Lung (tissue), 12 donors: ENCODE data around the gene SLC1A7. TPM values are rescaled to one million over a fixed set of nuclear protein-coding genes. Genes with fewer than 3 reads are reported as not detected.

Experiments
- ATAC-seq: fragments of 200-7000 bp; cut with Tn5 transposase; one replicate; pipeline ENCODE4 v1.9.1; 2020; ENCODE audit warnings: moderate number of reproducible peaks; ENCODE audit not compliant: insufficient read depth, low FRiP score
- DNase-seq, 3 donors: peaks; one replicate each; pipeline ENCODE4 v3.0.0-alpha.2; 2013 to 2017
- H3K27ac ChIP-seq, 2 donors: one replicate each; pipeline ENCODE4 v1.5.1; 2013; ENCODE audit warnings: mild to moderate bottlenecking in 2 of 2, moderate library complexity in 2 of 2, control low read depth in 1 of 2, inconsistent platforms in 1 of 2, low read depth in 1 of 2, low read length in 1 of 2
- H3K27me3 ChIP-seq, 3 donors: one replicate each; pipeline ENCODE4 v1.5.1; 2013; ENCODE audit warnings: low read length in 2 of 3; ENCODE audit not compliant: control insufficient read depth in 3 of 3, insufficient read depth in 3 of 3
- H3K36me3 ChIP-seq, 4 donors: one replicate each; pipeline ENCODE4 v1.5.1; 2013; ENCODE audit warnings: low read length in 4 of 4, mild to moderate bottlenecking in 1 of 4, moderate library complexity in 1 of 4; ENCODE audit not compliant: control insufficient read depth in 4 of 4, insufficient read depth in 4 of 4
- H3K4me1 ChIP-seq, 5 donors: one replicate each; pipeline ENCODE4 v1.5.1; 2013; ENCODE audit warnings: low read length in 5 of 5, mild to moderate bottlenecking in 2 of 5, moderate library complexity in 1 of 5; ENCODE audit not compliant: control insufficient read depth in 5 of 5, insufficient read depth in 5 of 5
- H3K4me3 ChIP-seq: one replicate; pipeline ENCODE4 v1.5.1; 2013; ENCODE audit warnings: mild to moderate bottlenecking, control low read depth, moderate library complexity
- H3K9ac ChIP-seq, 2 donors: one replicate each; pipeline ENCODE4 v1.5.1; 2013; ENCODE audit warnings: low read length in 2 of 2, control low read depth in 1 of 2; ENCODE audit not compliant: insufficient read depth in 1 of 2
- H3K9me3 ChIP-seq, 4 donors: one replicate each; pipeline ENCODE4 v1.5.1; 2013; ENCODE audit warnings: low read length in 3 of 4, mild to moderate bottlenecking in 1 of 4, moderate library complexity in 1 of 4; ENCODE audit not compliant: control insufficient read depth in 4 of 4, insufficient read depth in 3 of 4
- CTCF ChIP-seq: IDR thresholded peaks from 2 replicates; pipeline ENCODE4 v1.5.1; 2012; ENCODE audit warnings: mild to moderate bottlenecking; ENCODE audit errors: control extremely low read depth, extremely low read depth
- WGBS, 2 donors: extraction: QIAGEN DNeasy Blood & Tissue Kit; methylation state at CpG; one replicate each; pipeline ENCODE4 v1.1.7; 2013; 5-methylcytosine and 5-hydroxymethylcytosine counted together
- polyA plus RNA-seq, 2 donors: library from polyadenylated mRNA; stranded (reverse); fragments of 200-250 nt; gene quantifications; one replicate each; pipeline ENCODE4 v1.2.1, GENCODE V29; 2013
- total RNA-seq, 2 donors: library from RNA; depleted of rRNA in 1 of 2; stranded (reverse); fragments of >200 nt in 1 of 2; gene quantifications; one replicate each; pipeline ENCODE4 v1.2.1, GENCODE V29; 2014 to 2021
- donor health status: control.
- donor health status: control.
- donor health status: Bipolar disorder and iron deficiency.
- donor health status: healthy.
- donor health status: DM: yes; HTN: yes; CAD: no.

SLC1A7 gene
- total and polyA plus RNA-seq, 4 donors: 0.14 to 0.81 (median 0.38) TPM

DNA sequence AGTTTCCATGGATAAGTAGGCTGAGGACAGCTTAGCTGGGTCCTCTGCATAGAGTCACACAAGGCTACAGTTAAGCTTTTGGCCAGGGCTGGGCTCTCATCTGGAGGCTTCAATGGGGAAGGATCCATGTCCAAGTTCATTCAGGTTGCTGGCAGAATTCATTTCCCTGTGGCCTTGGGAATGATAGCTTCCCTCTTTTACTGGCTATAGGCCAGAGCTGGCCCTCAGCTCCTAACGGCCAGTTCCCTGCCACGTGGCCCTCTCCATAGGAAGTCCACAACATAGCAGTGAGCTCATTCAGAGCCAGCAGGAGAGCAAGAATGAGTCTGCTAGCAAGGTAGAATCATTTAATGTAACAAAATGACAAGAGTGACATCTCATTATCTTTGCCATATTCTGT, 95.5 kb downstream of the SLC1A7 start:
- 45 to 53% methylated on average over 2 of the region's 2 CpGs for WGBS, 2 donors
- ATAC-seq (no peak), DNase-seq (peak in 2 of 3 donors; percentile 35 to 40)

DNA sequence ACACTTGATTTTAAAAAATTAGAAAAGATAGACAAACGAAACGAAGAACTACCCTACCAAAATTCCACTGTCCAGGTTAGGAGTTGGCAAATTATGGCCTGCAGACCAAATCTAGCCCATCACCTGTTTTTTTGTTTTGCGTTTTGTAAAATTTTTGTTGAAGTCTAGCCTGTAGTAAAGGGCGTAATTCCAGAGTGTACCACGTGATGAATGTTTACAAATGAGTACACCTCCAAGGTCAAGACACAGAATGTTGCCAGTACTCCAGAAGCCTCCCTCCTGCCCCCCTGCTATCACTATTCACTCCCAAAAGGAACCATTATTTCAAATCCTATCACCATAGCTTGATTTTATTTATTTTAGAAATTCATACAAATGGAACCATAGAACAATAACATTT, 97.5 kb downstream of the SLC1A7 start:
- 87 to 92% methylated on average over 5 of the region's 5 CpGs for WGBS, 2 donors
- ATAC-seq (no peak), DNase-seq (no peak)
- no peak for TF ChIP-seq CTCF
- H3K9me3 ChIP-seq: no peaks in the 10 kb centered on the region
- peaks cover 4 to 19% (median 13%) of the 10 kb centered on the region in 4 donors for H3K36me3 ChIP-seq
- H3K27me3 ChIP-seq: no peaks in the 10 kb centered on the region
- H3K4me1 ChIP-seq: peaks cover 0 to 14% (median 2%) of the 10 kb centered on the region in 5 donors
- H3K4me3 ChIP-seq: no peak overlapping the region
- no peak overlapping the region for H3K9ac ChIP-seq
- no peak overlapping the region for H3K27ac ChIP-seq

More for the DNA sequence above, 95.5 kb downstream of the SLC1A7 start:
- peaks cover 7 to 14% (median 9%) of the 10 kb centered on the region in 4 donors for H3K36me3 ChIP-seq
- no peak overlapping the region for H3K9ac ChIP-seq
- no peaks in the 10 kb centered on the region for H3K9me3 ChIP-seq
- no peak for TF ChIP-seq CTCF
- no peaks in the 10 kb centered on the region for H3K27me3 ChIP-seq
- no peak overlapping the region for H3K27ac ChIP-seq
- H3K4me3 ChIP-seq: no peak overlapping the region
- H3K4me1 ChIP-seq: peaks cover 0 to 17% (median 7%) of the 10 kb centered on the region in 5 donors

- DNase-seq (no peak), ATAC-seq (no peak)
- Histone ChIP-seq H3K27ac (no peak overlapping the region), H3K9ac (no peak overlapping the region), H3K27me3 (no peaks in the 10 kb centered on the region), H3K4me1 (peaks cover 0 to 8% (median 2%) of the 10 kb centered on the region in 5 donors), H3K9me3 (no peaks in the 10 kb centered on the region), H3K4me3 (no peak overlapping the region), H3K36me3 (peaks cover 17 to 23% (median 19%) of the 10 kb centered on the region in 4 donors)
- no peak for TF ChIP-seq CTCF
Observed at GRCh38 chr1:53043271-53043670, 99.2 kb downstream of the SLC1A7 start.

DNA sequence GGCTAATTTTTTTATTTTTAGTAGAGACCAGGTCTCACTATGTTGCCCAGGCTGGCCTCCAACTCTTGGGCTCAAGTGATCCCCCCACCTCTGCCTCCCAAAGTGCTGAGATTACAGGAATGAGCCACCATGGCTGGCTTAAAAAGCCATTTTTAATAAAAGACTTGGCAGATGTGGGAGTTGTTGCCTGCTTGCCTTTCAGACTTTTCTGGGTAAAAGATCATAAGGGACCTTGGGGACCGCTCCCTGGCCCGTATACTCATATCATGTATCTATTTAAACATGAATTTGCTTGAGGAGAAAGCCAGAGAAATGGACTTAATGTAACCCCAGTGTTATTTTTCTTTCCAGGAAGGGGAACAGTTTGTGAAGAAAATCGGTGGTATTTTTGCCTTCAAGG, 103.9 kb downstream of the SLC1A7 start:
- Histone ChIP-seq H3K9me3 (no peaks in the 10 kb centered on the region), H3K27ac (no peak overlapping the region), H3K36me3 (peaks cover 12 to 18% (median 15%) of the 10 kb centered on the region in 4 donors), H3K4me3 (no peak overlapping the region), H3K27me3 (no peaks in the 10 kb centered on the region), H3K4me1 (no peaks in the 10 kb centered on the region), H3K9ac (no peak overlapping the region)
- TF ChIP-seq CTCF: no peak
- 91 to 94% methylated on average over 3 of the region's 3 CpGs for WGBS, 2 donors
- ATAC-seq: no peak
- no peak for DNase-seq
